HPDE6-E6E7 (cell line): ENCODE measurements around the gene LRRC46.
A peak's percentile ranks its signal among the peaks of the same experiment; 100 is the strongest.

Experiments used
- DNase-seq: peaks from one replicate; pipeline ENCODE4 v3.0.0; 2011; ENCODE audit warnings: missing footprints; ENCODE audit errors: extremely low spot score

LRRC46 gene

DNA sequence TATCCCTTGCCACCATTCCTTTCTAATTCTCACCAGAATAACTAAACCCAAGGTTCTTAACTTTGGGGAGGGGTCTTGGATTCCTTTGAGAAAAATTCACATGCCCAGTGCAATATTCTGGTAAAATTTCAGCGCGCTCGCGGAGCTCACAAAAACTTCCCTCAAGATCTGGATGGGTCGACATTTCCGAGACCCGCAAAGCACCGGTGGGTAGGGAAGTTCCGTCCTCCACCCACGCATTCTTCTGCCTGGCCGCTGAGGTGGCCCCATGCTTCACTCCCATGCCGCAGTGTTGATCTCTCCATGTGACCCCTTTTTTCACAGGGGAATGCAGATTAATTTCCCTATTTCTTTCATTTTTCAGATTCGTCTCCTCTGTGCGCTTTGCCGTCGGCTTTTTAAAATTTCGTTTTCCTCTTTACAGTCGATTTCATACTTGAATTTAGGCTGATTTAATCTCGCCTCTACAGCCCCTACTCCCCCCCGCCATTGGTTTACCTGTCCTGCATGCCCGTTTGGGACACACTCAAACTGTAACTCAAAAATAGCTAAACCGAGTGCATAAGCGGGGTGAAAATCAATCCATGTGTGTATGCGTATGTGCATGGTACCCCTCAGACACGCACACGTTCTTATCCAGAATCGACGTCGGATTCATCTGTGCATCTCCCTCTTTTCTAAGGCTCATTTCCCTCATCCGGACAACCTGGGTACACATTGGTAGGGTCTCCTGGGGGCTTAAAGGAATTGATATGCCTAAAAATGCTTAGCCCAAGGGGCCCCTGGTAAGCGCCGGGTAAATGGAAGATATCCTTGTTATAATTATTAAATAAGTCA lies 20.9 kb downstream of the LRRC46 start:
- DNase-seq = no peak

DNA sequence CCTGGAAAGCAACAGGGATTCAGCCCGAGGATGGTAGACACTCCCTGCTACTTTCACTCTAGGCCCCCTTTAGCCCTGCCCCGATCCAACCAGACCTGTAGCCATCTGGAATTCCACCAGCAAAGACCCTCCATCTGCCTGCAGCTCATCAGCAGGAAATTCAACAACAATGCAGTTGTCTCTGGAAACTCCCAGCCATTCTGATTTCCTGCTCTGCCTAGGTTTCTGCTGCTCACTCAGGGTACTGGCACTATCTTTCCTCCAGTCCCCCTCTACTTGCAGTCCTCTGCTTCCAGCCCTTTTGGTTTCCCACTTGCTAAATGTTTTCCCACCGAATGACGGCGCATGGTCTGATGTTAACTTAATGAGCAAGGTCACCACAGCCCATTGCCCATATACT lies 22.1 kb downstream of the LRRC46 start:
- no peak for DNase-seq

DNA sequence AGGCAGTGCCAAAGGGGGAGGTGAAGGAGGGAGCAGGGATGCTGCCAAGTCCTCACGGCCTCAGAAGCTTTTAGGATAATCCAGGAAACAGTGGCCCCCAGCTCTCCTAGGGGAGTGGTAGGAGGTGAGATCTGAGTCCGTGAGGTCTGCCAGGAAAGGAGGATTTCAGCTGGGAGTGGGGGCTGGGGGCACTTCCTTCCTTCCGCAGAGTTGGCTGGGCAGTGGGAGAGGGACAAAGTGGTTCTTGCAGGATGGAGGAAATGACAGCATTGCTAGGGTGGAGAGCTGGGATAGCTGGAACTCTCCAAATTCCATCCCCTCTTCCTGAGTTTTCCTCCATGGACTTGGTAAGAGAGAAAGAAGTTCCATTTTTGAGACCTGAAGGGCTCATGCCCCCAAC lies 24.3 kb downstream of the LRRC46 start:
- no peak for DNase-seq

DNA sequence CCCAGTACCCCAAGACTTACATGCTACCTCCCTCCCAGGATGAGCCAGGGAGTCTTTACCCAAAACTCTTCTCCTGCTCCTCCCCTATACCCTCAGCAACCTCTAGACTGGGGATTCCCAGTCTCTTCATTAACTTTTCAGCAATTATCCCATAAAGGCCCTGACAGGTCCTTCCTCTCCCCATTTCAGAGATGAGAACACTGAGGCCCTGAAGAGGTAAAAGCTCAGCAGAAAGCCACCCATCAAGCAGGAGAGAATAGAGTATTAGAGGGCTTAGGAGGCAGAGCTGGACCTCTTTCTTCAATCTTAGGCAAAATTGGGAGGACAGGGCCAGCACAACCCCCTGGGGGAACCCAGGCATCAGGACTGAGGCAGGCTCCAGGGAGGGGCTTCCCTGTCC lies 25.4 kb downstream of the LRRC46 start:
- DNase-seq = no peak

DNA sequence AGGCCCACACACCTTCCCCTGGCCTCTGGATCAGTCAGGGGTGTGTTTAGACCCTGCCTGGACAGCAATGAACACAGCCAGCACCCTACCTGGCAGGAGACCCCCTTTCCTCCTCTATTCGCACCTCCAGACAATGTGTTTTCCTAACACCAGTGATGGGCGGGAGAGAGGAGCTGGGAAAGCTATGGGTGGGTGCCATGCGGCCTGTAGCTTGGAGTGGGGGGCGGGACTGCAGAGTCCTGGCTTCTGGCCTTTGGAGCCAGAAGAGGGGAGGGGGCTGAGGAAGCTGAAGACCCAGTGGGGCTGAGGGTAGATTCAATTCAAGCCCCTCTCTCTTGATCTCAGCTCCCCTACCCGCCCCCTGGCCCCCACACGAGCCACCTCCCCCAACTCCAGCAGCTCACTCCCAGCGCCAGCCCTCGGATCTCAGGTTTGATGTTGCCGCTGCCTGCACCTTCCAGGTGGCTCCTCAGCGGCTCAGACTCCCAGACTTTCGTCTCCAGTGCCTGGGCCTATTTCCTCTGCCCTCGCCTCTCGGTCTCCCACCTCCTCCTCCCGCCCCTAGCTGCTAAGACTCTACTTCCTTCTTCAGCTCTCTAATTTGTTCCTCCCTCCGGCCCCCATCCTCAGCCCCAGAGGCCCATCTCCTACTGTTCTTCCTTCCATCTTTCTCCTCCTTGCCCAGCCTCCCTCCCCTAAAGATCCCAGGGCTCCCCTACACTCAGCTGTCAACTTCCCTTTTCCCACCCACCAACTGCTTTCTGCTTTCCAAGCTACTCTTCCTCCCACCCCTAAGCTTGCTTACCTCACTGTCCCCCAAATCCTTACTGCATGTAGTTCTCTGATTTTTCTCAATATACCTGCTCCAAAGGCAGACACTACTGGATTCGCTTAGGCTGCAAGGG lies 26.3 kb downstream of the LRRC46 start:
- no peak for DNase-seq

DNA sequence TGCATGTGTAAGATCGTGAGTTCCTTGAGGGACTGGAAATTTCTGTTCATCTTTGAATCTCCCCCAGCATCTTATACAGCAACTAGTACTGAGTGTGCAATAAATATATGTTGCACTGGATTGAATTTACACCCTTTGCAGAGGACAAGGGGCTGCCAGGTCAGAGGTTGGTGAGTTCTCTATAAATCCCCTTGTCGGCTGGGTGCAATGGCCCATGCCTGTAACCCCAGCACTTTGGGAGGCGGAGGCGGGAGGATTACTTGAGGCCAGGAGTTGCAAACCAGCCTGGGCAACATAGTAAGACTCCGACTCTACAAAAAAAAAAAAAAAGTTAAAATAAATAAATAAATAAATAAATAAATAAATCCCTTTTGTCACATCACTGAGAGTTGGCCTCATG lies 28.9 kb downstream of the LRRC46 start:
- no peak for DNase-seq

DNA sequence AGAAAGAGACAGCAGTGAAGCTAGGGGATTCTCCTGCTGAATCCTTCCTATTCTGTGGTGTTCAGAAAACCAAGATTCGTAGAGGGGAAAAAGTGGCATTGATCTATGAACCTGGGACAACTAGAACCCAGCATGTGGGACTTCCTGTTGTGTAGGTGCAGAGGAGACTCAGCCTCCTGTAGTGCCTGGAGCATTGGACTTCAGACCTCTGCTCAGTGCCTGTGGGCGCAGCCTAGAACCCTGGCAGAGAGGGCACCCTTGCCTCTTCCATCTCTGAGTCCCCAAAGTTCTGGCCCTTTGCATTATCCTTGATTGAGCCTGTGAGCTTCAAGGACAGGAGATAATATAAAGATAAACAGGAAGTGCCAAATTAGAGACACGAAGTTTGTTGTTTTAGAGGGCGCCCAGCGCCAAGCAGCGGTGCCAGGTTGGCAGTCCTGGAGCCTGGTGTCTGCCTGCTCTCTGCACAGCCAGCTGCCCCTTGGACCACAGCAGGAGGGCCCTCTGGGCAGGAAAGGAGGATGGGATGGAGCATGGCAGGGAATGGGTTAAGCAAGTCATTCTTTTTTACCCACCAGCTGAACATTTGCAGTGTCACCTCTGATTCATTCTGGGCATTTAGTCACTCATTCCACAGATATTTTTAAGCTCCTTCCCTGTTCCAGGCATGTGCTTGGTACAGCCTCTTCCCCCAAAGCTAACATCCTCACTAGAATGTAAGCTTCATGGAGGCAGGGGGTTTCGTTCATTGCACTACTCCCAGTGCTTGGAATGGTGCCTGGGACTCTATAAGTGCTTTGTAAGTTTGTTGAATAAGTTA lies 31.4 kb downstream of the LRRC46 start:
- DNase-seq = peak; percentile 69

DNA sequence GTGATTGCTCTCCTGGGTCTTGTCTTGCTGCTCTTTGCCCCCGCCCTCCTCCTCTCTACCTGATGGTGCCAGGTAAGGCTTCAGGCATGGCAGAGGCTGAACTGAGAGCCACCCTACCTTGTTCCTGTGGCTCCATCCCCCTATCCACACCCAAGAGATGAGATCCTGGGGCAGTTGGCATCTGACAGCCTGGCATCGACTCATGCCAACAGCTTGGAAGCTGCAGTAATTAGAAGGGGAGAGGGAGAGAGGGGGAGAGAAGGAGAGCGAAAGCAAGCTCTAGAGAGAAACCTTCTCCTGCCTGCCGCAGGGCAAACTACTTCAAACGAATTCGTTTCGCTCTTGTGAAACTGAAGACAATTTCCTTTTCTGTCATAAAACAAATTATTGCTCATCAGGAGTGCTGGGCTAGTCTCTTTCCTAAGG lies 33.3 kb downstream of the LRRC46 start:
- peak; percentile 60 for DNase-seq

DNA sequence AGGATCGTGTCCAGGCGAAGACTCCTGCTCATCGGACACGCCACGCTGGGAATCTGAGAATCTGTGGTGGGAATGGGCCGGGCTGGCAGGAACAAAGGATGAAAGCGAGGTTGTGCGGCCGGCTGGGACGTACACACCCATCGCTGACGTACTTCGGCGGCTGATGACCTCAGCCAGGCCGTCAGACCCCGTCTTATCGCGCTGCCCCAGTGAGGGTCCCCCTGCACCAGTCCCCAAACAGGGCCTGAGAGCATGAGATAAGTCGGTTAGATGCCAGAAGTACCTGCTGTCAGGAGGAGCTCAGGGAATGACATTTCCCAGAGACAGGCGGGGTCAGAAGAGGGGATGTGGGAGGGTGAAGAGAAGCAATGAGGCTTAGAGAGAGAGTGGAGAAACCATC lies 35.5 kb downstream of the LRRC46 start:
- no peak for DNase-seq

DNA sequence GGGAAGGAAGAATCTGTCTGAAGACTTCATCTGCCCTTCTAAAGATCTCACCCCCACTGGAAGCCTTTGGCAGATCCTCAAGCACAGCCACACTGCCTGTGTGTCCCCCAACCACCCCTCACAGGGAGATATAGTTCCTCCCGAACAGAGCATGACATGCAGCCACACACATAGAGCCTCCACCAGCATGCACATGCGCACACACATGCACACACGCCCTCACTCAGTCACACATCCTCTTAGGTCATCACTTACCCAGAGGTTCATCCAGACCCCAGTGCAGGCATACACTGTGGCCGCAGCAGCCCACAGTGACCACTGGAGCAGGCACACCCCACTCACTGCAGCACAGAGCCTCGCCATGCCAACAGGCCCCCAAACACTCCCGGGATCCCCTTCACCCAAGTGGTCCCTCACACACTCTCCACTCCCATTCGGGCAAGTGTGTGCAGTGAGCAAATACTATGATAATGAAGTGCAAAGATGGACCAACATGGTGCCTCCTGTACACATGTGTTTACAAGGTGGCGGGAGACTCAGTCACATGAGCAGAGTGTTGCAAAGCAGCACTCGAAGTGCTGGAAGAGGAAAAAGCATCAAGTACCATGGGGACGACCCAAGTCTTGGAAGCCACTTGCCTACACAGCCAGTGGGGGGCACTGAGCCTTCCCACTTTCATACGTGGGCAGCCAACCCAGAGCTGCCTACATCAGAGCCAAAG lies 36.5 kb downstream of the LRRC46 start:
- DNase-seq = no peak

DNA sequence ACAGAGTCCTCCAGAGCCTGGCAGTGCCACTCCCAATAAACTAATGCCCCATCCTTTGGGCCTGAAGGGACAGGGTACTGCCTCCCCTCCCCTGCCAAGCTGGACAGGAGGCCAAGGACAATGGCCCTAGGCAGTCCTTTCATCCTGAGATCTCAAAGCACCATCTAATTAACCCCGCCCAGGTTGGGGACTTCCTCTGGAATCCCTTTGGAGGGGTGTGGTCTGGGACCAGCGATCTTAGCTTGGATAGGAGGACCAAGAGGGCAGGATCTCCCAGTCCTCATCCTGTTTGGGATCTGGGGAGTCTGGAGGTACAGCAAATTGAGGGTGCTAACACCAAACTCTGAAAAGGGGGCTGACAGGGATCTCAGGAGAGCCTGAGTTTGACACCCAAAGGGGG lies 37.6 kb downstream of the LRRC46 start:
- DNase-seq = no peak

DNA sequence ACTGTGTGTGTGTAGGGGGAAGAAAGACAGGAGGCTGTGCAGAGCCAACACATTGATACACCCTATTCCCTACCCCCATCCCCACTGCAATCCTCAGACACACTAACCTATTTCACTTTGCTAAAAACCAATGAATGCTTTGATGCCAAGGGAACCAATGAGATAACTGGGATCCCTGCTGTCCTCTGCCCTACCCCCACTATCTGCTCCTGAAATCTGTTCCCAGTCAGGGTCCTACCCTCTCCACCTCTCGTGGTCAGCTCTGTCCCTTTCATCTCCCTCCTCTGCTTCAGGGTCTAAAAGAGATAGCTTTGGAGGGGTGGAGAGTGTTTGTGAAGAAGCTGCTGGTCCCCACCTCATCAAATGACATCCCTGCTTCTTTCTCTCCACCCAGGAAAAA lies 38.6 kb downstream of the LRRC46 start:
- DNase-seq = no peak

DNA sequence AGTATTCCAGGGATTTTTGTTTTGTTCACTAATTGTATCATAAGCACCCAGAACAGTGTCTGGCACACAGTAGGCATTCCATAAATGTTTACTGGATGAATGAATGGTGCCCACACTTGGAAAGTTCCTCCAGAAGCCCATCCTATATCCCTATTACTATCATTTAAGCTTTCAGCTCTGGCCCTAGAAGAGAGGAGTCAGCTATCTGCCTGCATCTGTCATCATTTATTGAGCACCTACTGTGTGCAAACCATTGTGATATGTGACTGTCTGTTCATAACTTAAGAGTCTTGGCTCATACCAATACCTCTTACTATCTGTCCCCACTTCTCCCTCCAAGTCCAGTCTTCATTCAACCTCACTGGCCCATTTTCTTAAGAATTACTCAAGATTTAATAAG lies 39.6 kb downstream of the LRRC46 start:
- DNase-seq = no peak

DNA sequence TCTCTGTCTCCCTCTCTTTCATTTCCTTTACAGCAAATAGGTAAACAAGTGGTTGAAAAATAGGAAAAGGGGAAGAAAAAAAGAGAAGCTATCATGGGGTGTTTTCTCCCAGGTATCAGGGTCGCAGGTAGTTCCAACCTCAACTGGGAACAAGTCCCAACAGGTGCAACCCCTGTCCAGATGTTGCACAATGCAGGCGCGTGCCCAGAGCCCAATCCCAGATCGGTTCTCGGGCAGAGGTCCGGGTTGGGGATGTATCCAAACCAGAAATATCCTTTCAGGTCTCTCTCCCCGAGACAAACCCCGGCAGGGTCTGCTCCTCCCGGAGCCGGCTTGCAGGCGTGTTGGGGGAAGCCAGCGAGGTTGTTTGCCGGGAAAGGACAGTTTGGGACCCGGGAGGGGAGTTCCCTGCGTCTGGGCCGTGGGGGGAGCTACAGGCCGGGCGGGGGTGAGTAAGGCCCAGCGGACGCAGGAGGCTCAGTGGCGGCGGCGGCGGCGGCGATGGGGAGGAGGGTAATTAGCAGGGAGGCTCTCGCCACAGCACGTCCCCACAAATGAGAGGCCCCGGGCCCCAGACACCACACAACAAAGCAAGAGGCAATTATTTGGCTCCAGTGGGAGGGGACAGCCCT lies 40.7 kb downstream of the LRRC46 start:
- no peak for DNase-seq

DNA sequence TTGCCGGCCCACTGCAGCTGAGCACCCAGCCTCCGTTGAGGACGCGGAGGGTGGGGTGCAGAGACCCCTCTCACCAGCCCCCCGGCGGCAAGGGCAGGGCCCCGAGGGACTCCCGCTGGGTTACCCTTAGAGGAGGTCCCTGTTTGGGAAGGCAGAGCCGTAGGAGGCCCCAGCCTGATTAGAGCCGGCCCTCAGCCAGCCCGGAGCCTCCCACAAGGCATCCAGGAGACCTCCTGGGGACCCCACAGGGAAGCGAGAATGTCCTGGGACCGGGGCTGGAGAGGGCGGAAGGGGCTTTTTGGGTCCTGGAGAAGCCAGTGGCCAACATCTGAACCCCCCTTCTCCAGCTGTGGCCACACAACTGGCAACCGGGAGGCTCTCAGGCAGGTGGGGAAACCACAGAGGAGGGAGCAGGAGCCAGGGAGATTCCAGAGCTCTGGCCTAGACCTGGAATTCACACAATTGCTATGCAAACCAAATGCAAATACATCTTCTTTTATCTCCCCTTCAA lies 41.2 kb downstream of the LRRC46 start:
- no peak for DNase-seq

DNA sequence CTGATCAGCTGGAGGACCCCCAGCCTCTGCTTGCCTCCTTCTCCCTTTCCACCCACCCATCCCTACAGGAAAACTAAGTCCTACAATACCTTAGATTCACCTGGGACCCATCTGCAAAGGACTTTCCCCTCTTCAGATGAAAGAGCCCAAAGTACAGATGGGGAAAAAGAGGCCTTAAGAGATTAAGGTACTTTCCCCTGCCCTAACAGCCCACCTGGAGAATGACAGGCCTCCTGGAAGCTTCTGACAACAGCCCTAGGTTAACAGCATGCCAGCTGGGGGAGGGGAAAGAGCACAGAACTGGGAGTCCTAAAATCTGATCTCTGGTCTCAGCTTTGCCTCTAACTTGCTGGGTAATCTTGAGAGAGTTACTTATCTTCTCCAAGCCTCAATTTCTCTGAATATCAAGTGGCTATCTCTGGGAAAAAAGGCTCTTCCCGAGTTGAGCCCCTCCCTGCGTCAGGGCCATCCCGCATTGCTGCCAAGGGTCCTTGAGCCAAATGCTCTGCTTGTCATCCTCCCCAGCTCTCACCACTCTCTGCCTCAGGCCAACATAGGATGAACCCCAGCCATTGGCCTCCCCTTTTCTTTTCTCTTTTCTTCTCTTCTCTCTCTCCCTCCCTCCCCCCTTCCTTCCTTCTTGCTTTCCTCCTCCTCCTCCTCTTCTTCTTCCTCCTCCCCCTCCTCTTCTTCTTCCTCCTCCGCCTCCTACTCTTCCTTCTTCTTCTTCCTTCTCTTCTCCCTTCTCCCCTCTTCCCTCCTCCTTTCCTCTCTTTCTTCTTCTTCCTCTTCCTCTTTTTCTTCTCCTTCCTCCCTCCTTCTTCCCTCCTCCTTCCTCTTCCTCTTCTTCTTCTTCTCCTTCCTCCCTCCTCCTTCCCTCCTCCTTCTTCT lies 42.0 kb downstream of the LRRC46 start:
- DNase-seq = no peak

DNA sequence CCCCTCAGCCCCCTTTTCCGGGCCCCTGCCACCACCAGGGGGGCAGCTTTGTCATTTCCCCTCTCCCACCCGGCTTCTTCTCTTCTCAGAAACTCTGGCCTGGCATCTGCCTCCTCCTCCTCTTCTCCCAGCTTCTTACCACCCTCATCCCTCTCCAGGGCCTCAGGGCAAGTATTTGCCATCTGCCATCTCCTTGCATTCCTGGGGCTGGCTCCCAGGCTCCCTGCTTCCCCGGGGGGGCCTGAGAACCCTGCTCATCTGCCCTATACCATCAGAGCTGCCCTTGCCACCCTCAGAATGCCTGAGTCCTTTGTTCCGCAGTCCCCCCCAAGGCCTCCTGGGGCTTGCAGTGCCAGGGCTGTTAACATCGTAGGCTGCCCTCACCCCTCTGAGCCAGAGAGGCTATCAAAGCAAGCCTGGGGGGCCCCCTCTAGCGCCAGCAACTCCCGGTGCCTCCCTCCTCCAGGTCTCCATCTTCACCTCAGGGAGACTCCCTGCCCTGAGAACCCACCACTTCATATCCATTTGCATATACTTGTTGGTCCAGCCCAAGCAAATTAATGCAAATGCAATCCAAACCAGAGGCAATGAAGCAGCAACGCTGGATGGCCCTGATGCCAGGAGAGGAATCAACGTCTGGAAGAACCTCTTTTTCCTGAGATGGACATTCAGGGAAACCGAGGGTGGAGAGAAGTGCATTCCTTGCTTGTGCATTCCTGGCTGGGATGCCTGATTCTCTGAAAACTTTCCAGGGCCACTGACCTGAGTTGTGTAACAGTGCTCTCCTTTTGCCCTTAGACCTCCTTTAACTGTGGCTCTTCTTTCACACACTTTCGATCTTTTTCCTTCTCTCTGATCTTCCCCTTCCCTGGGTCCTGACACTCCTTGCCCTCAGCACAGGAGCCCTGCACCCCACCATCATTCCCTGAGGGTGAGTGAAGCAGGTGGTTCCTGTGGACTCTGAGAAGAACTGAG lies 43.8 kb downstream of the LRRC46 start:
- no peak for DNase-seq

DNA sequence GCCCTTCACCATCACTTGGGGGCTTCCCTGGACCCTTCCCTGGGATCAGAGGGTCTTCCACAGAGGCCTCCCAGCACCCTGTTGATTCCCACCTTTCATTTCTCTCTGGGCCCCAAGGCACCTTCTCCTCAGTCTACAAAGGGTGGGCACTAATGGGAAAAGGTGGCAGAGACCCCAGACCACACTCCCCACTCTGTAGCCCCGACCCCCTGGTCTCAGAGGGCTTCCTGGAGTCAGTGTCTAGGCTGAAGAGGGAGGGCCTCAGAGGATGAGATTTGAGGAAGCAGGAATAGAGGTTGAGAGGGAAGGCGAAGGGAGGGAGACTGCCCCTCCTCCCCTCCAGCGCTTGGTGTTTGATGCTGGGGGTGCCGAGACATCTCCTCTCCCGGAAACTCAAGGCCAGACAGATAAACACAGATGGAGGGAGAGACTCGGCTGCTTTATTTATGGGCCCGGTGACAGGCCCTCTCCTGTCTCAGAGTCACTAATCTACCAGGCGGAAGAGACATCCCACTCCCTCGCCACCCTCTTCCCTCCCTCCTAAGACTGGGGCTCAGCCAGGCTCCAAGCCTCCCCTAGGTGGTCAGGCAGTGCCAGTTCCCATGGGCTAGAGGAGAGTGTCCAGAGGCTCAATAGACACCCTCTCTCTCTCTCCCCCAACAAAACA lies 46.0 kb downstream of the LRRC46 start:
- DNase-seq = no peak
